GM19099 (cell line): Measurements from ENCODE around the gene EEF1G.
A peak's percentile ranks its signal among the peaks of the same experiment; 100 is the strongest.

ENCODE experiments used
- POLR2A ChIP-seq: IDR thresholded peaks from 3 replicates; pipeline ENCODE4 v1.6.1; 2011; ENCODE audit warnings: low read depth; ENCODE audit not compliant: insufficient read length; ENCODE audit errors: extremely low read depth

The EEF1G gene

GRCh38 chr11:62607714-62608113 is 34.0 kb upstream of the EEF1G start:
- no peak for TF ChIP-seq POLR2A

DNA sequence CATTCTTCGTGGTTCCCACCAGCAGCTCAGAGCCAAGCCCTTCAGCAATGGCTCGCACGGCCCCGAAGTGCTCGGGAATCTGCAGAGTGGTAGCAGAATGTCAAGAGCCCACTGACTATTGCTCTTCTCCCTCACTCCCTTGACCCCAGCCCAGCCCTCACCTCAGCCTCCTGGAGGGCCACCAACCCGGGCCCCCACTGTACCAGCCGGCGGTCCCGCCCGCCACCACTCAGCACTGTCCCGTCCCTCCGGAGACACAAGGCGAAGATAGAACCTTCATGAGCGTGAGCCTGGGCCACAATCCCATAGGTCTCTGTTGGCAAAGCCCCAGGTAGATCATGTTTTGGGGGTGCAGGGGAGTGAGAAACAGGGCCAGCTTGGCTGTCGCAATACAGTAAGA is 32.2 kb upstream of the EEF1G start:
- TF ChIP-seq POLR2A = no peak

DNA sequence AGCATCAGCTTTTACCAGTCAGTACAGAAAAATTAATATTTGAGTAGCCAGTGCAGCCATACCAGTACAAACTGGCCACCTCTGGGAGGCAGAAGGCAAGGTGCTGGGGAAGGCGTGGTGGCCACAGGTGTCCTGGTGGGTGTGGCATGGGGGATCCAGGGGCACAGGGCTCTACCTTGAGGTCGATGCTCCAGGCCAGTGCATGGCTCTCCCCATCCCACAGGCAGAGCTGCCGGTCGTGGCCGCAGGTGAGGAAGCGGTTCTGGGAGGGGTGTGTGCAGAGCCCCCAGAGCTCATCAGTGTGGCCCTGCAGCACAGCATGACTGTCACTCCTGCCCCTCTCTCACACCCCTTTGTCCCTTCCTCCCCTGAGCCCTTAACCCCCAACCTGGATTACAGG is 31.8 kb upstream of the EEF1G start:
- no peak for TF ChIP-seq POLR2A

DNA sequence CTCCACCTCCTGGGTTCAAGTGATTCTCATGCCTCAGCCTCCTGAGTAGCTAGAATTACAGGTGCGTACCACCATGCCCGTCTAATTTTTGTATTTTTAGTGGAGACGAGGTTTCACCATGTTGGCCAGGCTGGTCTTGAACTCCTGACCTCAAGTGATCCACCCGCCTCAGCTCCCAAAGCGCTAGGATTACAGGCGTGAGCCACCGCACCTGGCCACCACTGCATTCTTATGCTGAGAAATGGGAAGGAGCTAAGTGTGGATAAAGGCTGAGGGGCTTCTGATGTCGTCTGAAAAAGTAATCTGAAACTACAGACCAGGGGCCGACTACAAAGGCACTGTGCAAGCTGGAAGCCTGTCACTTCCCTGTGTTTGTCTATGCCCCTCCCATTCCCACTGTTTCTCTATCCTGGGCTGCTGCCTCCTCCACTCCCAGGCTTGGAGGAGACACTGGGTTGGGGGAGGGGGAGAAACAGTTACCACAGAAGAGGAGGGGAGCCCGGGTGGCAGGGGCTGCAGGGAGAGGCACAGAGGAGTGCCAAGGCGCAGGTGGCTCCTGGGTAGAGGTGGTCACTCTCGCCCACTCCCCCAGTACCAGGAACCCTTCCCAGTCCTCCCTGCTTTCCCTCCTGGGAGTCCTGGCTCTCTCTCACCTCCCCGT is 30.9 kb upstream of the EEF1G start:
- TF ChIP-seq POLR2A = no peak

GRCh38 chr11:62603776-62604299 is 30.1 kb upstream of the EEF1G start:
- no peak for TF ChIP-seq POLR2A

GRCh38 chr11:62603072-62603408 is 29.3 kb upstream of the EEF1G start:
- no peak for TF ChIP-seq POLR2A

DNA sequence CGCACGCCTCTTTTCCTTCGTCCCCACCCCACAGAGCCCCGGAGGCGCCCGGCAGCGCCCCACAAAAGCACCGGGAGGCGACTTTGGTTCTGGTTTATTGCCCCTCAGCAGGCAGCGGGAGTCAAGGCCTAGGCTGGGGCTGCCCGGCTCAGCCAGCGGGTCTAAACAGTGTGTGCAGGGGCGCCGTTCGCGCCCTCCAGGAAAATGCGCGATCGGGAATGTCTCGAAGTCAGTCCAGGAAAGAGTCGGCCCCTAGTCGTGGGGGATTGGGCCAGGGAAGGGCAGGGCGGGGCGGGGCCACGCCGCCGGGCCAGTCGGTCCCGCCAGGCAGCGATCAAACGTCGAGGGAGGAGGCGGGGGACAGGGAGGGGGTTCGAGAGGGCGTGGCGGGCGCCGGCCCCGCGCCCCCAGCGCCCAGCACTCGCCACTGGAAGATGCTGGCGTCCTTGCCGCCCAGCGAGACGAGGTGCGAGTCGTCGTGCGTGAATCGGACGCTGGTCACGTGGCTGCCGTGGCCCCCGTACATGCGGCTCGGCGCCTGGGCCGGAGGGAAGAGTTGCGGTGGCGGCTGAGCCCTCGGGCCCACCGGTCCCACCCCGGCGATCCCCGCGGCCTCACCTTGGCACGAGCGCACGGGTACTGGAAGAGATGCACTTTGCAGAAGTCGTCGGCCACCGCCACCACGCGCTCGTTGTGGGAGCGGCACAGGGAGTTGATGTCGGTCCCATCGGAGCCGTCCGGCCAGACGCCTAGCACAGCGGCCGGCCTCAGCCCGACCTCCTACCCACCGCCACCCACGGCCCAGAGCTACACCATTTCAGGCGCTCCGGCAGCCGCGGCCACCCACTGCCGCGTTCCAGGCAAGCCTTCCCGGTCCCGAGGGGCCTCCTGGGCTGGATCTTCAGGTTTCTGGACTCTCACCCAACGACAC is 28.7 kb upstream of the EEF1G start:
- peak; percentile 32 for TF ChIP-seq POLR2A

- peak; percentile 69 for TF ChIP-seq POLR2A
Measured at GRCh38 chr11:62601372-62602140, 27.9 kb upstream of the EEF1G start, which contains the start of gene MTA2. Gene MTA2, minus strand, starts transcription at chr11:62601865. Its CDS starts 415 bp downstream, at chr11:62601450.

GRCh38 chr11:62601122-62601371 is 27.4 kb upstream of the EEF1G start:
- no peak for TF ChIP-seq POLR2A

GRCh38 chr11:62600367-62601121 is 26.9 kb upstream of the EEF1G start:
- no peak for TF ChIP-seq POLR2A

DNA sequence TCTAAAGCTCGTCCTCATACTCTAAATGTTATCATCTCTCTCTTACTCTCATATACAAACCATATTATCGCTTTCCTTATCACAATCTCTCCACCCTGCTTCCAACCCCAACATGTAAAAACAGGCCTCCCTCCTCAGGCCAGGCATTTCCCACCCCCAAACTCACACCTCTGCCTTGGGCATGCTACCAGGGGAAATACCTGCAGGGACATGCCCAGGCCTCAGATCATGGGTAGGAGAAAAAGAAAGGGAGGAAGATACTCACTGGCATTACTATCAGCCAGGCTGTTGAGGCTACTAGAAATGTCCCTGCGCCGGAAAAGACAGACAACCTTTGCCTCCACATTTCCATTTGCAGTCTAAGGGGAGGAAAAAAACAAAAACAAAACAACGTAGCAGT is 26.2 kb upstream of the EEF1G start:
- no peak for TF ChIP-seq POLR2A

DNA sequence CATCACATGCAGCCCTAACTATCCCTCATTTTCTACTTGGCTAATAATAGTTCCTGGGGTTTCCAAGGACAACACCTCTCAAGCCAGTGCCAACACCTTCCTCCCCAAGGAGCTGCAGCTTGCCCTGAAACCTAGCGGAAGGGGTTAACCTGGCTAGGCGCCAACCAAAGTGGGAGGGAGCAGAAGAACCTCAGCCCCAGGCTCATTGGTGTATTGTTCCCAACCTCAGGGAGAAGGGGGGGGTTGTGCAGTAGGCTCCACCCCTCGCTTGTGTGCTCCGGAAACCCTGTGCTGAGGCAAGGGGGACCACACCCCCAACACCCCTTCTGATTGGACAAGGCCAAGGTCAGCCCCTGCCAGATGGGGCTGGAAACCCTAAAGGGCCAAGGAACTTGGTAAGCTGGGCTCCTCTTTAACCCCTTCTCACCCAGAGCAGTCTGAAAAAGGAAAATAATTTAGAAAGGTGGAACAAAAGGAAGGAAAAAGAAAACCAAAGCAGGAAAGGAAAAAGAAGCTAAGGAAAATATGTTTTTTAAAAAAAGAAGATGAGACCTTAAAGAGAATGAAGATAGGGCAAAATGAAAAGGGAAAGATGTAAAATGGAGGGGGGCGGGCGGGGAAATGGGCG is 25.5 kb upstream of the EEF1G start:
- TF ChIP-seq POLR2A = no peak

DNA sequence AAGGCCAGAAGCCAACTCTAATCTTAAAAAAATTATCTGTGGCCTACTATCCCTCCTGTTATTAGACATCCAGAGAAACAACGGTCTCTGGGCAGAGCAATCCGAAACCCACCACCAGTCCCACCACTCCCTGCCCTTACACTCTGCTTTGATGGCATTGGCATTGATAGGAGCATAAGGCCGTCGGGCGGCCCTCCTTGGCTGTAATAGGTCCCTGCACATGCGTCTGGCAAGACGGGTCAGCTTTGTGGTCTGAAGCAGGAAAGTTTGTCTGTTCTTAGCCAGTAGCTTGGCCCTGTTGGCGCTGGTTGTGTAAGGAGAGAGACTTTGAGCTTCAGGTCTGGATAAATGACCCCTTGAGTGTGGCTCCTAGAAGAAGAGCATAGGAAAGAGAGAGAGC is 21.4 kb upstream of the EEF1G start:
- no peak for TF ChIP-seq POLR2A

DNA sequence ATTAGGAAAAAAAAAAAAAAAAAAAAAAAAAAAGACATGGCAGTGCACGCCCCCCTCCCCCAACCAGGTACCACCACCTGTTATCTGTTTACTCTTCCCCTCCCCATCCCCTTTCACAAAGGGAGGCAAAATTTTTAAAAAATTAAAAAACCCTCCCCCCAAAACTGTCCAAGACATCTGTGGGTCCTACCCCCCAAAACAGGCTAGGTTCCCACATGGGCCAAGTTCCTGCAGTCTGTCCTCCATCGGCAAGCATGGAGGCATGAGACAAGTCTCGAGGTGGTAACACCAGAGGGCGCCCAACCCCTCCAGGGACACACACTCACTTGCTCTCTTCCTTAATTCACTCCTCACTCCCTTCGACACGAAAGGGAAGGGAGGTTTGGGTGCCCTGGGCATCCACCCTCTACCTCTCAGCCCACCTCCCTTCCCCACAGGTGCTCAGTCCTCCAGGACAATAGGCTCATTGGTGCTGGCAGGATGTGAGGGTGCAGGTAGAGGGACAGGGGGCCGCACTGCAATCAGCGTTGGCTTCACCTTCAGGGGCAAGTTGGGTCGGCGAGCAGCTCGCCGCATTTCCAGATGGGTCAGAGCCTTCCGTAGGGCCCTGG is 19.8 kb upstream of the EEF1G start:
- no peak for TF ChIP-seq POLR2A
